GM23338 (cell line): ENCODE results near the gene ADAT3. TPM values are rescaled to one million over a fixed set of nuclear protein-coding genes. Genes with fewer than 3 reads are reported as not detected.

Experiments used
- ATAC-seq: fragments of 200-7000 bp; cut with Tn5 transposase; 3 replicates; pipeline ENCODE4 v1.9.1; 2020
- DNase-seq: peaks from one replicate; pipeline ENCODE4 v3.0.0-alpha.2; 2015; ENCODE audit warnings: low spot score
- H2AFZ ChIP-seq: fragments of 200-600 bp; sonication (generic); 2 replicates; pipeline ENCODE4 v1.8.0; 2016; ENCODE audit warnings: antibody characterized with exemption, mild to moderate bottlenecking, moderate library complexity
- H3F3A ChIP-seq: fragments of 200-600 bp; sonication (generic); replicated peaks from 2 replicates; pipeline ENCODE4 v1.8.0; 2017; ENCODE audit warnings: antibody characterized with exemption, mixed run types, low read depth
- H3K27ac ChIP-seq: fragments of 200-600 bp; sonication (generic); 2 replicates; pipeline ENCODE4 v1.6.1; 2016; ENCODE audit warnings: low read depth
- H3K27me3 ChIP-seq: fragments of 200-600 bp; sonication (generic); 2 replicates; pipeline ENCODE4 v1.8.0; 2016; ENCODE audit warnings: mild to moderate bottlenecking, mixed run types, moderate library complexity; ENCODE audit not compliant: insufficient read depth
- H3K36me3 ChIP-seq: fragments of 200-600 bp; sonication (generic); 2 replicates; pipeline ENCODE4 v1.8.0; 2016; ENCODE audit warnings: mild to moderate bottlenecking; ENCODE audit not compliant: insufficient read depth
- H3K4me1 ChIP-seq: fragments of 200-600 bp; sonication (generic); 2 replicates; pipeline ENCODE4 v1.8.0; 2016; ENCODE audit warnings: mild to moderate bottlenecking, moderate library complexity; ENCODE audit not compliant: insufficient read depth
- H3K4me2 ChIP-seq: fragments of 200-600 bp; sonication (generic); 2 replicates; pipeline ENCODE4 v1.7.1; 2017; ENCODE audit warnings: mixed run types
- H3K4me3 ChIP-seq: fragments of 200-600 bp; sonication (generic); 2 replicates; pipeline ENCODE4 v1.6.1; 2016; ENCODE audit warnings: mixed run types
- H3K79me2 ChIP-seq: fragments of 200-600 bp; sonication (generic); replicated peaks from 2 replicates; pipeline ENCODE4 v1.8.0; 2017; ENCODE audit warnings: mild to moderate bottlenecking; ENCODE audit not compliant: insufficient read depth
- H3K9me2 ChIP-seq: fragments of 200-600 bp; sonication (generic); 2 replicates; pipeline ENCODE4 v1.8.0; 2017; ENCODE audit not compliant: insufficient read depth
- H4K20me1 ChIP-seq: fragments of 200-600 bp; sonication (generic); replicated peaks from 2 replicates; pipeline ENCODE4 v1.8.0; 2017; ENCODE audit warnings: mild to moderate bottlenecking; ENCODE audit not compliant: insufficient read depth
- H3K27ac Mint-ChIP-seq: 2 replicates; pipeline ENCODE4 v1.8.0; 2020; ENCODE audit warnings: inconsistent platforms, mild to moderate bottlenecking, moderate library complexity, mixed read lengths
- H3K27me3 Mint-ChIP-seq: 3 replicates; pipeline ENCODE4 v1.8.0; 2022; ENCODE audit warnings: low read depth, mild to moderate bottlenecking, moderate library complexity, mixed read lengths, inconsistent platforms; ENCODE audit not compliant: insufficient read depth, poor library complexity
- H3K36me3 Mint-ChIP-seq: 3 replicates; pipeline ENCODE4 v1.8.0; 2021; ENCODE audit warnings: low read depth, mild to moderate bottlenecking, inconsistent platforms, moderate library complexity, mixed read lengths
- H3K4me1 Mint-ChIP-seq: 3 replicates; pipeline ENCODE4 v1.8.0; 2020; ENCODE audit warnings: mild to moderate bottlenecking, inconsistent platforms, mixed read lengths
- H3K4me3 Mint-ChIP-seq: 3 replicates; pipeline ENCODE4 v1.8.0; 2021; ENCODE audit warnings: moderate library complexity, mild to moderate bottlenecking, inconsistent platforms, mixed read lengths
- H3K9me3 Mint-ChIP-seq: 3 replicates; pipeline ENCODE4 v1.8.0; 2020; ENCODE audit warnings: moderate library complexity, mild to moderate bottlenecking, inconsistent platforms, mixed read lengths
- CREB1 ChIP-seq: fragments of 250-450 bp; sonication (Bioruptor Pico); IDR thresholded peaks from 2 replicates; pipeline ENCODE4 v1.5.0; 2020; ENCODE audit warnings: low read depth, mild to moderate bottlenecking, moderate library complexity
- EZH2 ChIP-seq: fragments of 200-600 bp; sonication (generic); IDR thresholded peaks from one replicate; pipeline ENCODE4 v1.8.0; 2017; ENCODE audit warnings: antibody characterized with exemption, mild to moderate bottlenecking, low read depth; ENCODE audit not compliant: unreplicated experiment
- EZH2phosphoT487 ChIP-seq: fragments of 200-600 bp; sonication (generic); IDR thresholded peaks from one replicate; pipeline ENCODE4 v1.8.1; 2018; ENCODE audit warnings: antibody characterized with exemption; ENCODE audit not compliant: unreplicated experiment
- JUNB ChIP-seq: IDR thresholded peaks from one replicate; pipeline ENCODE4 v1.6.1; 2016; ENCODE audit warnings: antibody characterized with exemption; ENCODE audit not compliant: unreplicated experiment
- POLR2AphosphoS5 ChIP-seq: IDR thresholded peaks from 2 replicates; pipeline ENCODE4 v1.6.1; 2016; ENCODE audit warnings: antibody characterized with exemption, low read depth
- ZNF331 ChIP-seq: fragments of 250-450 bp; sonication (Bioruptor Pico); IDR thresholded peaks from 2 replicates; pipeline ENCODE4 v1.5.0; 2020; ENCODE audit warnings: low read depth, mild to moderate bottlenecking, moderate library complexity
- polyA plus RNA-seq: library from polyadenylated mRNA; unstranded; fragments of >200 nt; fragmentation: Nextera tagmentation; extraction: Ambion mirVana; gene quantifications from 2 replicates; pipeline ENCODE4 v1.2.1, GENCODE V29; 2016
- total RNA-seq: library from RNA; depleted of rRNA; stranded (reverse); fragments of >200 nt; shearing (Covaris generic); gene quantifications from 2 replicates; pipeline ENCODE4 v1.2.3, GENCODE V29; 2014
- TF ChIP-seq, protein P1 (sequence below), 2 experiments: fragments of 200-600 bp in 1 of 2; sonication (generic) in 1 of 2; conservative IDR thresholded peaks; 2 replicates each; pipeline versions ENCODE4 v1.5.1 to v1.6.1; 2016 to 2017; ENCODE audit warnings: antibody characterized with exemption in 2 of 2, low read depth in 2 of 2, mild to moderate bottlenecking in 2 of 2, moderate library complexity in 1 of 2
- TF ChIP-seq, protein P2 (sequence below): IDR thresholded peaks from 2 replicates; pipeline ENCODE4 v1.6.1; 2016; ENCODE audit warnings: antibody characterized with exemption
- TF ChIP-seq, protein P3 (sequence below): fragments of 250-450 bp; sonication (Bioruptor Pico); IDR thresholded peaks from 2 replicates; pipeline ENCODE4 v1.5.0; 2020; ENCODE audit warnings: mild to moderate bottlenecking, moderate library complexity

Gene ADAT3
- total and polyA plus RNA-seq, 2 experiments from 2014 or later, result 7.9 to 12.4 TPM

GRCh38 chr19:1858412-1859081, 46.7 kb upstream of the ADAT3 start (continued):
- TF ChIP-seq EZH2phosphoT487 (no peak), POLR2AphosphoS5 (no peak), ZNF331 (CRISPR knock-in tag) (no peak), JUNB (no peak), EZH2 (no peak)

GRCh38 chr19:1859331-1859781, 45.8 kb upstream of the ADAT3 start:
- Histone ChIP-seq H3K79me2 (peaks cover 57% of the 10 kb centered on the region), H3K4me3 (peak overlapping the region; percentile 94), H3F3A (peaks cover 10% of the 10 kb centered on the region; the same call in 1 of the 2 replicates), H4K20me1 (peaks cover 21% of the 10 kb centered on the region; the same call in 1 of the 2 replicates), H3K4me2 (peak overlapping the region; percentile 98), H2AFZ (no peak overlapping the region), H3K27ac (no peak overlapping the region), H3K36me3 (no peaks in the 10 kb centered on the region), H3K27me3 (peaks cover 16% of the 10 kb centered on the region), H3K4me1 (peaks cover 63% of the 10 kb centered on the region), H3K9me2 (no peaks in the 10 kb centered on the region)
- Mint-ChIP-seq H3K4me3 (peak overlapping the region; percentile 55), H3K36me3 (peaks cover 3% of the 10 kb centered on the region; the same call in 1 of the 3 replicates), H3K4me1 (peaks cover 45% of the 10 kb centered on the region), H3K9me3 (no peaks in the 10 kb centered on the region), H3K27ac (no peak overlapping the region), H3K27me3 (peaks cover 22% of the 10 kb centered on the region)
- DNase-seq, result no peak
- ATAC-seq, result peak; percentile 3
- peak; percentile 9; the same call in 1 of the 2 replicates for TF ChIP-seq CREB1 (CRISPR knock-in tag)
- TF ChIP-seq, protein P1, sequence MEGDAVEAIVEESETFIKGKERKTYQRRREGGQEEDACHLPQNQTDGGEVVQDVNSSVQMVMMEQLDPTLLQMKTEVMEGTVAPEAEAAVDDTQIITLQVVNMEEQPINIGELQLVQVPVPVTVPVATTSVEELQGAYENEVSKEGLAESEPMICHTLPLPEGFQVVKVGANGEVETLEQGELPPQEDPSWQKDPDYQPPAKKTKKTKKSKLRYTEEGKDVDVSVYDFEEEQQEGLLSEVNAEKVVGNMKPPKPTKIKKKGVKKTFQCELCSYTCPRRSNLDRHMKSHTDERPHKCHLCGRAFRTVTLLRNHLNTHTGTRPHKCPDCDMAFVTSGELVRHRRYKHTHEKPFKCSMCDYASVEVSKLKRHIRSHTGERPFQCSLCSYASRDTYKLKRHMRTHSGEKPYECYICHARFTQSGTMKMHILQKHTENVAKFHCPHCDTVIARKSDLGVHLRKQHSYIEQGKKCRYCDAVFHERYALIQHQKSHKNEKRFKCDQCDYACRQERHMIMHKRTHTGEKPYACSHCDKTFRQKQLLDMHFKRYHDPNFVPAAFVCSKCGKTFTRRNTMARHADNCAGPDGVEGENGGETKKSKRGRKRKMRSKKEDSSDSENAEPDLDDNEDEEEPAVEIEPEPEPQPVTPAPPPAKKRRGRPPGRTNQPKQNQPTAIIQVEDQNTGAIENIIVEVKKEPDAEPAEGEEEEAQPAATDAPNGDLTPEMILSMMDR (conservative IDR thresholded peaks at IDR 0.05; ENCODE audit: low read depth in 2 of 2), result no peak

- Histone ChIP-seq H3F3A (0 out of 2 replicates have a peak, but pooled peaks cover 8% of the 10 kb centered on the region), H3K9me2 (no peaks in the 10 kb centered on the region), H4K20me1 (peaks cover 21% of the 10 kb centered on the region; the same call in 1 of the 2 replicates), H3K4me1 (peaks cover 59% of the 10 kb centered on the region), H3K27ac (no peak overlapping the region), H3K27me3 (peaks cover 16% of the 10 kb centered on the region), H2AFZ (no peak overlapping the region), H3K4me3 (peak overlapping the region; percentile 94), H3K79me2 (peaks cover 57% of the 10 kb centered on the region), H3K4me2 (peak overlapping the region; percentile 98), H3K36me3 (no peaks in the 10 kb centered on the region)
- Mint-ChIP-seq H3K9me3 (no peaks in the 10 kb centered on the region), H3K27me3 (peaks cover 21% of the 10 kb centered on the region), H3K4me3 (peak overlapping the region; percentile 90), H3K4me1 (peaks cover 37% of the 10 kb centered on the region; the same call in 2 of the 3 replicates), H3K27ac (no peak overlapping the region), H3K36me3 (no peaks in the 10 kb centered on the region; the same call in 2 of the 3 replicates)
- peak; percentile 73 for DNase-seq
- no peak for ATAC-seq
- TF ChIP-seq POLR2AphosphoS5, result no peak
- TF ChIP-seq, protein P2, sequence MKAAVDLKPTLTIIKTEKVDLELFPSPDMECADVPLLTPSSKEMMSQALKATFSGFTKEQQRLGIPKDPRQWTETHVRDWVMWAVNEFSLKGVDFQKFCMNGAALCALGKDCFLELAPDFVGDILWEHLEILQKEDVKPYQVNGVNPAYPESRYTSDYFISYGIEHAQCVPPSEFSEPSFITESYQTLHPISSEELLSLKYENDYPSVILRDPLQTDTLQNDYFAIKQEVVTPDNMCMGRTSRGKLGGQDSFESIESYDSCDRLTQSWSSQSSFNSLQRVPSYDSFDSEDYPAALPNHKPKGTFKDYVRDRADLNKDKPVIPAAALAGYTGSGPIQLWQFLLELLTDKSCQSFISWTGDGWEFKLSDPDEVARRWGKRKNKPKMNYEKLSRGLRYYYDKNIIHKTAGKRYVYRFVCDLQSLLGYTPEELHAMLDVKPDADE, result no peak
- TF ChIP-seq, protein P3, sequence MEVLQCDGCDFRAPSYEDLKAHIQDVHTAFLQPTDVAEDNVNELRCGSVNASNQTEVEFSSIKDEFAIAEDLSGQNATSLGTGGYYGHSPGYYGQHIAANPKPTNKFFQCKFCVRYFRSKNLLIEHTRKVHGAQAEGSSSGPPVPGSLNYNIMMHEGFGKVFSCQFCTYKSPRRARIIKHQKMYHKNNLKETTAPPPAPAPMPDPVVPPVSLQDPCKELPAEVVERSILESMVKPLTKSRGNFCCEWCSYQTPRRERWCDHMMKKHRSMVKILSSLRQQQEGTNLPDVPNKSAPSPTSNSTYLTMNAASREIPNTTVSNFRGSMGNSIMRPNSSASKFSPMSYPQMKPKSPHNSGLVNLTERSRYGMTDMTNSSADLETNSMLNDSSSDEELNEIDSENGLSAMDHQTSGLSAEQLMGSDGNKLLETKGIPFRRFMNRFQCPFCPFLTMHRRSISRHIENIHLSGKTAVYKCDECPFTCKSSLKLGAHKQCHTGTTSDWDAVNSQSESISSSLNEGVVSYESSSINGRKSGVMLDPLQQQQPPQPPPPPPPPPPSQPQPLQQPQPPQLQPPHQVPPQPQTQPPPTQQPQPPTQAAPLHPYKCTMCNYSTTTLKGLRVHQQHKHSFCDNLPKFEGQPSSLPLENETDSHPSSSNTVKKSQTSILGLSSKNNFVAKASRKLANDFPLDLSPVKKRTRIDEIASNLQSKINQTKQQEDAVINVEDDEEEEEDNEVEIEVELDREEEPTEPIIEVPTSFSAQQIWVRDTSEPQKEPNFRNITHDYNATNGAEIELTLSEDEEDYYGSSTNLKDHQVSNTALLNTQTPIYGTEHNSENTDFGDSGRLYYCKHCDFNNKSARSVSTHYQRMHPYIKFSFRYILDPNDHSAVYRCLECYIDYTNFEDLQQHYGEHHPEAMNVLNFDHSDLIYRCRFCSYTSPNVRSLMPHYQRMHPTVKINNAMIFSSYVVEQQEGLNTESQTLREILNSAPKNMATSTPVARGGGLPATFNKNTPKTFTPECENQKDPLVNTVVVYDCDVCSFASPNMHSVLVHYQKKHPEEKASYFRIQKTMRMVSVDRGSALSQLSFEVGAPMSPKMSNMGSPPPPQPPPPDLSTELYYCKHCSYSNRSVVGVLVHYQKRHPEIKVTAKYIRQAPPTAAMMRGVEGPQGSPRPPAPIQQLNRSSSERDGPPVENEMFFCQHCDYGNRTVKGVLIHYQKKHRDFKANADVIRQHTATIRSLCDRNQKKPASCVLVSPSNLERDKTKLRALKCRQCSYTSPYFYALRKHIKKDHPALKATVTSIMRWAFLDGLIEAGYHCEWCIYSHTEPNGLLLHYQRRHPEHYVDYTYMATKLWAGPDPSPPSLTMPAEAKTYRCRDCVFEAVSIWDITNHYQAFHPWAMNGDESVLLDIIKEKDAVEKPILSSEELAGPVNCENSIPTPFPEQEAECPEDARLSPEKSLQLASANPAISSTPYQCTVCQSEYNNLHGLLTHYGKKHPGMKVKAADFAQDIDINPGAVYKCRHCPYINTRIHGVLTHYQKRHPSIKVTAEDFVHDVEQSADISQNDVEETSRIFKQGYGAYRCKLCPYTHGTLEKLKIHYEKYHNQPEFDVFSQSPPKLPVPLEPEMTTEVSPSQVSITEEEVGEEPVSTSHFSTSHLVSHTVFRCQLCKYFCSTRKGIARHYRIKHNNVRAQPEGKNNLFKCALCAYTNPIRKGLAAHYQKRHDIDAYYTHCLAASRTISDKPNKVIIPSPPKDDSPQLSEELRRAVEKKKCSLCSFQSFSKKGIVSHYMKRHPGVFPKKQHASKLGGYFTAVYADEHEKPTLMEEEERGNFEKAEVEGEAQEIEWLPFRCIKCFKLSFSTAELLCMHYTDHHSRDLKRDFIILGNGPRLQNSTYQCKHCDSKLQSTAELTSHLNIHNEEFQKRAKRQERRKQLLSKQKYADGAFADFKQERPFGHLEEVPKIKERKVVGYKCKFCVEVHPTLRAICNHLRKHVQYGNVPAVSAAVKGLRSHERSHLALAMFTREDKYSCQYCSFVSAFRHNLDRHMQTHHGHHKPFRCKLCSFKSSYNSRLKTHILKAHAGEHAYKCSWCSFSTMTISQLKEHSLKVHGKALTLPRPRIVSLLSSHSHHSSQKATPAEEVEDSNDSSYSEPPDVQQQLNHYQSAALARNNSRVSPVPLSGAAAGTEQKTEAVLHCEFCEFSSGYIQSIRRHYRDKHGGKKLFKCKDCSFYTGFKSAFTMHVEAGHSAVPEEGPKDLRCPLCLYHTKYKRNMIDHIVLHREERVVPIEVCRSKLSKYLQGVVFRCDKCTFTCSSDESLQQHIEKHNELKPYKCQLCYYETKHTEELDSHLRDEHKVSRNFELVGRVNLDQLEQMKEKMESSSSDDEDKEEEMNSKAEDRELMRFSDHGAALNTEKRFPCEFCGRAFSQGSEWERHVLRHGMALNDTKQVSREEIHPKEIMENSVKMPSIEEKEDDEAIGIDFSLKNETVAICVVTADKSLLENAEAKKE, result no peak
Observed at GRCh38 chr19:1860042-1860775, 45.0 kb upstream of the ADAT3 start.
